Endothelial cell of hepatic sinusoid (primary cell): ENCODE measurements around the gene ORMDL2.
"Not testable (repeated sequence)": the region's sequence is repeated elsewhere in the genome, so short reads cannot be mapped to it uniquely, and the experiment has no call there.

Experiments used
- in situ Hi-C: cut with HindIII; loops from 2 replicates; pipeline ENCODE4 v1.10.0; 2017; ENCODE audit warnings: low sequenced_read_pairs

ORMDL2 gene

DNA sequence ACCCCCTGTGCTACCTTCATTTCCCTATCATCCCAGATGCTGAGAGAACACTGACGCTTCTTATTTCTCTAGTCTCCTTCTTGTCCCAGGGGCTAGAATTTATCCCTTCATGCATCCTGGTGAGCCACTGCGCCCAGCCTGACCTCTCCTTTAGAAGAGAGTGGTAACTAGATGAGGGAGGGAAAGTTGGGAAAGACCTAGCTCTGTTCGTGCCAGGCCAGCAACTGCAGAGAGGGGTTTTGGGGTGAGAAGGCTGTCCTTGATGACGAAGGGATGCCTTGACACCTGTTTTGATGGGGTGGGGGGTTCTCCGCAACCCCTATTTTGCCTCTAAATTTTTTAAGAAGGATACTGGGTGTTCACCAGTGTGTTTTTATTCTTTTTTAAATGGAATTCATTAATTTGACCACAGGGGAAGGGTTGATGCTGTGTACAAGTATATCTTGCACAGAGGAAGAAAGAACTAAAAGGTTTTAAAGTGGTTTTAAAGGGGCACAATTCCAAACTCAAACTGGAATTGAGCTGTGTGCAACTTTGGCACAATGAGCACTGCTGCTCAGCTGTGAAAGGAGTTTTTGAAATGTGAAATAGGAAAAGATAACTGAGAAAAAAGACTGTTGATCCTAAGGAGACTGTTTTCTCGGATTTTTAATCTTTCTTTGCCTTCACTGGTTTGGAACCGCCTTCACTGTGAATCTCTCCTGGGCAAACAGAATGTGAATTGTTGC, 31.9 kb downstream of the ORMDL2 start:
- in situ Hi-C loops = loop anchor here (5.0 kb wide), 1 partner anchor 33 kb away; no protein-coding TSS in a partner anchor

DNA sequence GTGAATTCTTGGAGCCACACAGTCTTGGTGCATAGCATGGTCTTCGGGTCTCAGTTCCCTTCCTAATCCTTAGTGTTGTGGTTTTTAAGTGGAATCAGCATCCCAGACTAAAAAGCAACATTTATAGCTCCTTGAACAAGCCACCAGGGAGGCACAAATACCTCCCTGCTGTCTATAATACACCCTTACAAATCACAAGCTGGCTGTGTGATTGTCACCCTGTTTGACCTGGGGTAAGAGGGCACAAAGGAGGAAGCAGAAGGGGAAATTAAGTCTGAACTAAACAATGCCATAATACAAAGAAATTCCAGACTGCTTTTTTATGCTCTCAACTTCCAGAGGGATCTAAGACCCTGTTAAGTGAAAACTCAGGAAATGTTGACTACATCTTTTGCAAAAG, 32.6 kb downstream of the ORMDL2 start:
- in situ Hi-C loops = no loop called here

DNA sequence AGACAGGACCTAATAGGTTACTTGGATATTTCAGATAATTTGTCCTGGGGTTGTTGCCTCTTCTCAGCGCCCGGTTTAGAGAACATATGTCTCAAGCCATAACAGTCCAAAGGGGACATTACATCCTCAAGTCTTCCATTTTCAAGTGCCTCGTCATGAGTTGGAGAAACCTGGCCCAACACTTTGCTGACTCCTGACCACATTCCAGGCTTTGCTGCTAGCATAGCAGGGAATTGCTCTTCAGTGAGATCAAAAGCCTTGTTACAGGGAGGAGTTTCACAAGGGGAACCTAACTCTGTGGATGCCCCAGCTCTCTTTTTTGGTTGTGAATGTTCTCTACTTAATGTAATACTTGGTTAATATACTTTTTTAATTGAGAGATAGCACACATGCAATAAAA, 33.1 kb downstream of the ORMDL2 start:
- in situ Hi-C loops = no loop called here

DNA sequence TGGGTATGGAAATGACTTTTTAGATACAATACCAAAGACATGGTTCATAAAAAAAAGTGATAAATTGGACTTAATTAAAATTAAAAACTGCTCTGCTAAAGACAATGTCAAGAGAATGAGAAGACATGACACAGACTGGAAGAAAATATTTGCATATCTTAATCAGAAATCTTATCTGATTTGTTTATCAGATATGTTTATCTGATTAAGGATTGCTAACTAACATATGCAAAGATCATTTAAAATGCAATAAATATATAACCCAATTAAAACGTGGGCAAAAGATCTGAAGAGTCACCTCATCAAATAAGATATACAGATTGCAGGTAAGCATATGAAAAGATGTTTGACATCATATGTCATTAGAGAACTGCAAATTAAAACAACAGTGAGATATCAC, 34.9 kb downstream of the ORMDL2 start:
- in situ Hi-C loops = no loop called here

DNA sequence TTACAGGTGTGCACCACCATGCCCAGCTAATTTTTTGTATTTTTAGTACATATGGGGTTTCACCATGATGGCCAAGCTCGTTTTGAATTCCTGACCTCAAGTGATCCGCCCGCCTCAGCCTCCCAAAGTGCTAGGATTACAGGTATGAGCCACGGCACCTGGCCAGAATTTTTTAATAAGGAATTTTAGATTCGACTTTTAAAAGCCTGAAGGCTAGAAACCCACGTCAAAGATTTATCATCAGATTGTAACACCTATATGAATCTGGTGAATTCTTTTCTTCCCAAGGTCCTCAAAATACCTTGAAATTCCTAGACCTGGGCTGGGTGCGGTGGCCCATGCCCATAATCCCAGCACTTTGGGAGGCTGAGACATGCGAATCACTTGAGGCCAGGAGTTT, 43.6 kb downstream of the ORMDL2 start:
- in situ Hi-C loops = no loop called here

DNA sequence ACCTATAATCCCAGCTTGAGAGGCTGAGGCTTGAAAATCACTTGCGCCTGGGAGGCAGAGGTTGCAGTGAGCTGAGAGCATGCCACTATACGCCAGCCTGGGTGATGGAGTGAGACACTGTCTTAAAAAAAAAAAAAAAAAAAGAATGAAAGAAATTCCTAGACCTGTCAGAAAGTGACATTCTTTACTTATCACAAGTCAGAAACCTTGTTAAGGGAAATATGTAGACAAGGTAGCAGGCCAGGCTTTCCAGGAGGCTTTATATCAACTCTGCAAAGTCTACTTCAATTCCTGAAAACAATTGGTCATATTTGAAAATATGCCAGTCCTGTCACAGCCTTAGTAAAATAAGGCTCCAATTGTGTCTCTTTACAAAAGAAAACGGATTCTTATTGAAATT, 44.0 kb downstream of the ORMDL2 start:
- in situ Hi-C loops = no loop called here

DNA sequence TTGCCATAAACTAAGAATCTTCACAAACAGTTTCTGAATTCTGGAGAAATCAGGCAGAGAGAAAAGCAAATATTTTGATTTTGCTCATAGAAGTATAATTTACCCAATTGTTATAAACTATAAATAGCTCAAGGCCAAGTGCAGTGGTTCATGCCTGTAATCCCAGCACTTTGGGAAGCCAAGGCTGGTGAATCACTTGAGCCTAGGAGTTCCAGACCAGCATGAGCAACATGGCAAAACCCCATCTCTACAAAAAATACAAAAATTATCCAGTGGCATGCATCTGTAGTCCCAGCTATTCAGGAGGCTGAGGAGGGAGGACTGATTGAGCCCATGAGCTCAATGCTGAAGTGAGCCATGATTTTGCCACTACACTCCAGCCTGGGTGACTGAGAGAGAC, 44.4 kb downstream of the ORMDL2 start:
- in situ Hi-C loops = no loop called here

DNA sequence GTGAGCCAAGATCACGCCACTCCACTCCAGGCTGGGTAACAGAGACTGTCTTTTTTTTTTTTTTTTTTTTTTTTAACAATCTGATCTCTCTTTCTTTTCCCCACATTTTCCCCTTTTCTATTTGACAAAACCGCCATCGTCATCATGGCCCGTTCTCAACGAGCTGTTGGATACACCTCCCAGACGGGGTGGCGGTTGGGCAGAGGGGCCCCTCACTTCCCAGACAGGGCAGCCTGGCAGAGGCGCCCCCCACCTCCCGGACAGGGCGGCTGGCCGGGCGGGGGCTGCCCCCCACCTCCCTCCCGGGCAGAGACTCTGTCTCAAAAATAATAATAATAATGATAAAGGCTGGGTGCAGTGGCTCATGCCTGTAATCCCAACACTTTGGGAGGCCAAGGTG, 45.1 kb downstream of the ORMDL2 start:
- in situ Hi-C loops = not testable (repeated sequence)

DNA sequence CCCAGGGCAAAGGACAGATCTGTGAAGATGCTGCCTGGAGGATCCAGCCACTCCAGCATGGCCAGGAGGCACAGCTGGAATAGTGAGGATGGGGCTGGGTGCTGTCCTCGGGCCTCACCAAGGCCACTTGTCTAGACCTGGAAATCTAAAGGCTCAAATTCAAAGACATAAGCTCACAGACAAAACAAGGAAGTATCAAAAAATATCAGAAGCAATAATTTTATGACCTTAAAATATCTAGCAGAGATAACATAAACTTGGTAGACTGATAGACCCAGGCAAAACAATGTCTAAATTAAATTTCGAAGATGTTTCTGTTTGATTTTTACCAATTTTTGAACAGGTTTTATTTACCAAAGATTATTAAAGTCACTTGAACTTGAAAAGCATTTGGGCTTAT, 47.5 kb downstream of the ORMDL2 start:
- in situ Hi-C loops = no loop called here

DNA sequence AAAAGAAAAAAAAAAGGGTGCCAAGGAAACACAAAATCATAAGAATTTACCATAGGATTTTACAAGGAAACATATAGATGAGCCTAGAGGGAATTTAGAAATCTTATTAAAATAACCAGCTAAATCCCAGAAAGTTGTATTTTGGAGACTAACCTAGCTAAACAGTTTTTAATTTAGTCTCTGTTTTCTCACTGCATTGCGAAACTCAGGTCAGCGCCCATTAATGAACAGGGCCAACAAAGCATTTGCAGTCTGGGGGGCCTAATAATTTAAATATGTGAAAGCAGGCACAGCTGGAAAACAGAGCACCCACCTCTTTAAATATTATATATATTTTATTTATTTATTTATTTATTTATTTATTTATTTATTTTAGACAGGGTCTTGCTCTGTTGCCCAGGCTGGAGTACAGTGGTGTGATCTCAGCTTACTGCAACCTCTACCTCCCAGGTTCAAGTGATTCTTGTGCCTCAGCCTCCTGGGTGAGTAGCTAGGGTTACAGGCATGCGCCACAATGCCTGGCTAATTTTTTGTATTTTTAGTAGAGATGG, 48.7 kb downstream of the ORMDL2 start:
- in situ Hi-C loops = not testable (repeated sequence)
